Activated CD4-positive, alpha-beta T cell treated with anti-CD3 and anti-CD28 coated beads, Interleukin-2, amount 50 U/mL, for 16 hours (primary cell): Measurements from ENCODE around the gene ZEB2.

Experiments
- DNase-seq: peaks from one replicate; pipeline ENCODE4 v3.0.0-alpha.2; 2020

The ZEB2 gene

DNA sequence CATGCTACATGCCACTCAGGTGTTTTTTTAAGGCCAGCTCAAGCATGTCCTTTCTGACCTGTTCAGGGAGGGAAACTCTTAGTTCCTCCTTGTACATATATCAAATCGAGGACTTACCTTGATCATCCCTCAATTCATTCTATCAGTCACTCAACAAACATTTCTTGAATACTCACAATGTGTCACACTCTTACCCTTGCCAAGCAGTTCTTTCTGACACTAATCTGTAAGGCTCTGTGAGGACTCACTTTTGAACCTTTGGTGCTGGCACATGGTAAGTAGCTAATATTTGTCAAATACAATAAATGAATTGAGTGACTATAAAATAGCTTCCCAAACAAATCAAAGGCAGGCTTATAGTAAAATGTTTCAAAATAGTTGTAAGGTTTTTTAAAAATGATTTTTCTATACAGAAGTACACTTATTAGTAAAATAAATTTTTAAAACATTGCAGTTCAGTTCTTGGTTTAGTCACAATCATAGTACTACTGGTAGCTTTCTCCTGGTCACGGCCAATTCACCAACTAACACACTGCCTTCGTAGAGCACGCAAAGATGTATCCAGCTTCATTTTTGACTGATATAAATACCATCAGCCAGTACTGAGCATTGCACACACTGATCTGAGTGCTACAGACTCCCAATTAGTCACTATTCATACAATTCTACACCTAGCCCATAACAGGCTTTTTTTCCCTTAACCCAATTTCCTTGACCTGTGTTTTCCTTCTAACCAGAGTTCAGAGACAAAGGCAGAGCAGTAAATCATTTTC is 50.9 kb downstream of the ZEB2 start:
- no peak for DNase-seq

DNA sequence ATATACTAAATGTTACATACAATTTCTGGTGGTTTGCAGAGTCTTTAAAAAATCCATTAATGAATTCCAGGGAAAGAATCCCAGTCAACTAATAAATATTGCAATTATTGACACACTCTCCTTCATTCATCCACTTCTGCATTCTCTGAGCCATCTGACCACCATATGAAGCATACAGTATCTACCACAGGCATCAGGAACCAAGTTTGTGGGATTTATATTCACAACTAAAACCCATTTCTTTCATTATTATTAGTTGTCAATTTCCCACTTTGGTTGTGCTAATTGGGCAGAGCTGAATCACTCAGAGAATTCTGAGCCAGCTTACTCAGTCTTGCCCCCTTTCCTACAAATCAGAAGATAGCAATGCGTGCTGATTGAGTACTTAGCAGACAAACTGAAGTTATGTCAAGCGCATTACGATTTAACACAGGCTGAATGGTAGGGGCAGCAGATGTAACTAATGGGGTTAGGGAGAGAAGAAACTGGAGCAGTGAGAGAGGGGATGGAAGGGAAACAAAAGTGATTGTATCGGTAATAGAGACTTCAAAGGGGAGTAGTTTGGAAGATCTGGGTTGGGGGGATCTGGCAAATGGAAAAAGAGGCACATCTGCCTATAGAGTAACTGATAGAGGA is 52.3 kb downstream of the ZEB2 start:
- DNase-seq, result no peak

DNA sequence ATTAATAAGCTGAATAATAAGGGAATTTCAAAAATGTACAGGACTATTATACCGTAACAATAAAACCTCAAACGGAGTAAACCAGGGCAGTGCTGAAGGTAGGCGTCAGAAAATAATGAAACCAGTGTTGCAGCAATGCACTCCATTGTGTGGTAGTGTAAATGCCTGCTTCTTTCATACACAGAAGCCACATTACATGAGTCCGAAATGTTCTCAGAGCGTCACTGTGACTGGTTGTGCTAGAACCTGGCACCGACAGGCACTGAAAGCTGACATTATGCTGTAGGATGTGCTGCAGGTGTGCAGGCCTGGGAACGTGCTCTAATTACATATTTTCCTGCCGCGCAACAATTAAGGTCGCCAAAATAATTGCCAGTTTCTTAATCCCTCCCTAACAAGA is 53.3 kb downstream of the ZEB2 start:
- DNase-seq, result no peak

DNA sequence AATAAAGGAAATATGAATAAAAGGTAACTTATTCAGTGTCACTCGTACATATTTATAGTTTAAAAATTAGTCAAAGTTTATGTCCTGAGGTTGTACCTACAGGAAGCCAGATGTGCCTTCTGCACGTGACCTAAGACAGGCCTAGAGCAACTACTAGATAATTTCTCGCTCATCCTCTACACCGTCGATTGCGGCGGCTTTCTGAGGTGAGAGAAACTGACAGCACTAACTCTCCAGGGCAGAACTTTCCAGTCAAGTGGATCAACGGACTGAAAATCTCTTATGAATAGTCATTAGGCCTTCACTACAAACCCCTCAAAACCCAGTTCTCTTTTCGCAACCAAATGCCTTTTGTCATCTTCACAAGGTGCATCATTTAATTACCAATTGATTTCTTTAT is 54.2 kb downstream of the ZEB2 start:
- DNase-seq, result no peak

DNA sequence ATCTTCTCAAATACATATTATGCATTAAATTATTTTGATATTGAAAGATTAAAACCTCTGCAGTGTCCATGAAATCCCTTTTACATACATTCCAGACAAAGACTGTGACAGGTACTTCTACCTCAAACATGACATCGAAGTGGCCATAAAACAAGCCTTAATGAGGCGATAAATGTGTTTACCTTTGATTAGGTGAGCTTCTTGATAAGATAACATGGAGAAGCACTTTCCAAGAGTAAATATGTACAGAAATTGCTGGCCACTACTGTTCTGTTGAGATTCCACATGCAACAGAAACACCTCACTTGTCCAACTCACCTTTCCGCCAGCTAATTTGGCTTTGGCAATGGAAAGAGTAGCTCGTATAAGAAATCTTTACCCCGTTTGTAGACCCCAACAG is 55.2 kb downstream of the ZEB2 start:
- no peak for DNase-seq

DNA sequence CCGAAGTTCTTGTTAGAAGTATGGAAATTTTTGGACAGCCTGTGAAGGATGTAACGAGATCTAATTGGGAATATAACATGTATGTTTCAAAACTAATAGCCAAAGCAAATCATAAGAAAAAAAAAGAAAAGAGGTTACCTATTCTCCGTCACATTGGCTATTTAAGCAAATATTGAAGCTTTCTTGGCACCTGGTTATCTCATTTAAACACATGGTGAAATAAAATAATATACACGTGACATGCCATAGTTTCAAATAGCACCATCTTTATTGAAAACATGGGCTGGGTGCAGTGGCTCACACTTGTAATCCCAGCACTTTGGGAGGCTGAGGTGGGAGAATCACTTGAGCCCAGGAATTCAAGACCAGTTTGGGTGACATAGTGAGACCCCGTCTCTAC is 56.7 kb downstream of the ZEB2 start:
- DNase-seq, result no peak

DNA sequence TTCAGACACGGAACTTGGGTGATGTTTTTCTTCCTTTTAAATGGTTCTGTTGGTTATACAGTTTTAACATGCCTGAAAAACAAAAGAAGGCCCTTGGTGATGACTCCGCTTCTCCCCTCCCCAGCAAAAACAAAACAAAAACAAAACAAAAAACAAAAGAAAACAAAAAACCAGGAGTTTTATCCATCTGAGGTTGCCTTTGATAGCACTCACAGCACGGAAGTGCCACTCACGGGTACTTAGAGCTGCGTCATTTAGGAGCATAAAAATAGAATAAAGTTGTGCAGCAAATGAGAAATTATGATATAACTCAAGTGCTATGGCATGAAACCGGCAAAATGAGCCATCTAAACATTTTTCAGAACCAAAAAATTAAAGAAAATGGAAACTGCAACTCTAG is 57.7 kb downstream of the ZEB2 start:
- DNase-seq, result no peak

DNA sequence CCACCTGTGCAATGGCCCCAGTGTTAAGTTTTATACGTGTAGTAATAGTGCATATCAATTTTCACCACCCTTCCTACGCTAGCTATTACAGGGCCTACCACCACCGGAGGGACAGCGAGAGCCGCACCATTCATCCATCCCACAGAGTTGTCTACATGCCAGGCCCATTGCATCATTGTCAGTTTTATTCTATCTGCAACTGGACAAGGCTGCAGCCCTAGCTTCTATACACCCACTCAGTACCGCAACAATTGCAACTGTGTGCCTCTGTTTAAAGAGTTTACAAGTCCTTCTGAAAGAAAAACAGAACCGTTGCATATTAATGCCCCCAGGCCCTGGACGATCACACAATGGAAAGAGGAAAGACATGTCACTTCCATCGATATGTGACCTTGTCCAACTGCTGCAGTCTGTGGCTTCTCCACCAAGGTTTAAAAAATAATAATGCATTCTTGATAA is 58.6 kb downstream of the ZEB2 start:
- no peak for DNase-seq

DNA sequence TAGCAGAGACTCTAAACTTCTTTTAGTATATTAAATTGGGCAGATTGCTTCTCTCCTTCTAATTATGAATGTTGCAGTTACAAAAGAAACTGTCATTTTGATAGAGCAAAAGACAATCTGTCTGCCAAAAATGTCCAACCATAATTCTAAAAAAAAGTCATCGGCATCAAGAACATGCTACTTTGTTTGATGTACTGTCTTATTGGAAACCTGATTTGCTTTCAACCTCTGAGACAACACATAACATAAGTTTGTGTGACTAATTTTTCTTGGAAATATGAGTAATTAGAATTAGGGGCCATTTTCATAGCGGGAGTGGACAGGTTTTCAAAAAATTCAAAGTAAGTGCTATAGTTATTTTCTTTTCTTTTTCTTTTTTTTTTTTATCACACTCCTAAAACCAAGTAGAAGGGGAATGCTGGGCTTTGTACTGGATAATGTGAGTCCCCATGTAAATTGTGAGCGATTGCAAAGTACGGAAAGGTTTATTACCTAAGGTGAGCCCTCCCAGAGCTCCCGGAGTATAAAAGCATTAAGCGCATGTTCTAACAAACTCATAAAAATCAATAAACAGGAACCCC is 59.1 kb downstream of the ZEB2 start:
- DNase-seq, result peak; percentile 40

DNA sequence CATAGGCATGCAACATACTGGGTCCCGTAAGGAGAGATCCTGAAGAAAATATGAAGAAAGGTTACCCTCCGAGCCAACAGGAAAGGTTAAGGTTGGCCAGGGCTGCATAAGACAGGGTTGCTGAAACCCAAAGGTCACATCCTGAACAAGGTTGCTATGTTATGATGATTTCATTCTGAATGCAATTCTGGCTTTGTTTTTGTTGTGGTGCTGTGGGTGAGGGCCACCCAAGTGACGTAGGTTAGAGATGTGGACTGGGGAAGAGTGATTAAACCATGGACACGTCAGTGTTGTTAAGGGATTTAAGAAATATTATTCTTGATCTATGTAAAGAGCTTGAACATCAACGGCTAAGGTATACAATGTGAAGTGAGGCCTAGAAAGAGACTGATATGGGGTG is 60.0 kb downstream of the ZEB2 start:
- DNase-seq, result peak; percentile 73

DNA sequence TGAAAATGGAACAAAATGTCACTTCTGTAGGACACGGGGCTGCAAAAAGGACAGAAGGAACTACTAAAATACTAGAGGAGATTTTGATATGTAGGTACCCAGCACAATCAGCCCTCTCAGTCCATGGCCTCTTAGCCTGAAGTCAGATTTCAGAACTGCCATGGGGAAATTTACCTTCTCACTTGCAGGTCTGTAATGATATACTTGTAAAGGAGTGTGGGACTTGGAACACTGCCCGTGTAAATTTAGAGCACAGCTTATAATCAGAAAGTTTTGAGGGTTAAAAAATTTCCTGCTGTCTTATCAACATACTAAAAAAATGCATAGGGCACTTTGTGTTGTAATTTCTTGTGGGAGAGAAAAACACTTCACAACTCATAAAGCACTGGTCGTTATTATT is 60.6 kb downstream of the ZEB2 start:
- DNase-seq, result no peak

DNA sequence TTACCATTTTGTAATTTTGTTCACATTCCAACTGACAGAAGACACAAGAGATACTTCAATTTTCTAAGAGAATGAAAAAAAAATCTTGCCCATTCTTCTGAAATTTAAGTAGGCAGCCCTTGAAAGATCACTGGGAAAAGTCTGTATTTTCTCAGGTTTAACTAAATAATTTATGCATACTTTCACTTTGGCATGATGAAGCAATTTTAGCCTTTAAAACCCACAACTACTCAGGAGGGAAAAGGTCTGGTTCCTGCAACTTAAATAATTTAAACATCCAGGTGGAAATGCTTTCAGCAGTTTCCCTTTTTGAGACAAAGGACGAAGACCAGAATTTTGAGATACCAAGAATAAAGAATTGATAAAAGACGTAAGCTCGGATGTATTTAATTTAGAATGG is 61.4 kb downstream of the ZEB2 start:
- no peak for DNase-seq

DNA sequence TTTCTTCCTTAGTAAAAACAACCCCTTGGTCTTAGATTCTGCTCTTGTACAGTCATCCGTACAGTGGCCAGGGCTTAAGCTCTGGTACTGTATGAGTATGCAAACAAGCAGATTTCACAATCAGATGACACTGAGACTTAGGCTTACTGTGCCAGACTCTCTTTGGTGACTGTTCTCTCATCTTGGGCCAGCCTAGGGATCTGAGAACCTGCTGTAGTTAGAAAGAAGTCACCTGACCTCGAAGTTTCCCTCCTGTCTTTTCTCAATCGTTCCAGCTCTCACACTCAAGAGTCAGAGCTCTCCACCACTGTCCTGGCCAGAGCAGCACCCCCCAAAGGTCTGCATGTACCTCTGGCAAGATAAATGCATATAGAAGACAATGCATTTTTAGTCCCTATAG is 63.2 kb downstream of the ZEB2 start:
- DNase-seq, result peak; percentile 79

DNA sequence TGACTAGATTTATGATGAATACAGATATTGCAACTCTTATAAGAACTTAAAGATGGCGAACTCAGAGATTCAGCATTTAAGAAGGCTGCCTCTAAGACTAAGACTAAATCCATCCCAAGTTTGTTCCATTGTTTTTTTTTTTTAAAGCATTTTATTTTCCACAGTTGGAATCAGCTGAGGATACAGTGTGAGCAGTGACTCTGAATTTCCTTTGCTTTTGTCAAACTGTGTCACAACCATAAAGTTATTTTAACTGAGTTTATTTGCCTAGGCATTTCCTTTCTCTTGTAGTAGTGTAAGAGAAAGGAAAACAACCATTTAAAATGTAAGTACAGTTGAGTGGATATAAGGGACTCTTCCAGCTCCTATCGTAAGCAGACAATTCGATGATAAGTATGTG is 63.9 kb downstream of the ZEB2 start:
- no peak for DNase-seq

DNA sequence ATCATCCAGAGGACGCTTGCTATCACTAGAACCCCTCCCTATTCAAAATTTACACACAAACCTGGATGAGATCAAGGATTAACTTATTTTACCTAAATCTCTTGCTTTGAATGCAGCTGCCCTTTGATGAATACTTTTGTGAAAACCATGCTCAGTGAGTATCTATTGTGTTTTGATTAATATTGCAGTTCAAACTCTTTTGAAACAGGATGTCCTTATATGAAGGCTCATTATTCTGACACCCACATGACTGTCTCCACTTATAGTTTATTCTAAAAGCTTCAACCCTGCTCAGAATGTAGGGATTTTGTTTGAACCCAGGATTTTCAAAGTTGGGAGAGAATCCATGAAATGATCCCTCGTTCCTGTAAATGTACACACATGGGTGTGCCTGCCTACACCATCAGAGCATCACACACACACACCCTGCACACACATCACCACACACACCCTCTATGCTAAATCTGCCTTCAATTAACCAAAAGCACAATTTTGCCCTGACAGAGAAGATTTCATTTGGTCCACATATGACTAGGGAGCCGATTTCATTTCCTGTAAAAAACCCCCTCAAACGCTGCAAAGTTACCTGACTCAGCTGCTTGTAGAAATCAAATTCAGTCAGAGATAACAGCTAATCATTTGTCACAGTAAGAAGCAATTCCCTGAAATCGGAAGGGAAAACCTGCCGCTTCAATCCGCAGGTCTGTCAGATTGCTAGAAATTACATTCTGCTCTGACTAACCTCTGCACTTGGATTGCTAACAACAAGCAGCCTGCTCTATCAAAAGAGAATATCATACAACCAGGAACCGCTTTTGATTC is 65.2 kb downstream of the ZEB2 start:
- peak; percentile 85 for DNase-seq

DNA sequence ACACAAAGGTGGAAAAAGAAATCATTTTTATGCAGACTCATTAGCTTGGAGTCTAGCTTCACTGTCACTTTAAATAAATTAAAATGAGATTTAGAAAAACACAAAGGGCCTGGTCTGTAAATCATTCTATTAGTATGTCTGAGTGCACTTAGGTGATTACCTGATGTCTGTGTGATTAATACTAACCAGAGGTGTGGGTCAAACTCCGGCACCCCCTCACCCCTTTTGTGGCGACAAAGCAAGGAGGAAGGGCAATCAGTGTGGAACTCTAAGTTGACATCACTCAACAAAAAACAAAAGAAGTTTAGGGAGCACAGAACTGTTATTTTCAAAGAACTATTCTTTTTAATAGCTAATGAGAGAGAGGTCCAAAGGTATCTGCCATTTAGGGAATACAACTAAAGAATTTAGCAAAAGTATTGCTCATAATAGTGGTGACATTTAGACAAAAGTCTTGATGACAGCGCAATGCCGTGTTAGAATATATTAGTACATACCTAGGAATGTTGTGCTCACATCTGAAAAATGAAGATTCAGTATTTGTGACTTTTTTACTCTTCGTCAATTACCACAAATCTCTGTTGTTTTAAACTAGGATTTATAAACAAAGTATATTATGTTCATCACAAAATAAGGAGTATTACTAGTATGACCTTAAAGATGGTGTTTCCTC is 66.3 kb downstream of the ZEB2 start:
- DNase-seq, result no peak

DNA sequence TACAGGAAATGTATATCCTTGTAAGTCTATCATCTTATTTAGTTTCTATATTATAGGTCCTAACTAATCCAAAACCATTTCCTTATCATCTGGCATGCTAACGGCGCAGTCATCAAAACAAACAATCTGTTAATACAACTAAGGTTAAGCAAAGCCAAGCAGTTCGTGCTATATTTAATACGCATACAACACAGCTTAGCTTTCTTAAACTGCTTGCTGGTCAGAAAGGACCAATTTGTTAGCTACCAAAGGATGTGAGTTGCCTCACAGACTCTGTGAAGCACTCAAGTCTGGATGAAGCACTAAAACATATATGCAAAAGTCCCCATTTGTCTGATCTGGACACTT is 67.0 kb downstream of the ZEB2 start:
- no peak for DNase-seq

DNA sequence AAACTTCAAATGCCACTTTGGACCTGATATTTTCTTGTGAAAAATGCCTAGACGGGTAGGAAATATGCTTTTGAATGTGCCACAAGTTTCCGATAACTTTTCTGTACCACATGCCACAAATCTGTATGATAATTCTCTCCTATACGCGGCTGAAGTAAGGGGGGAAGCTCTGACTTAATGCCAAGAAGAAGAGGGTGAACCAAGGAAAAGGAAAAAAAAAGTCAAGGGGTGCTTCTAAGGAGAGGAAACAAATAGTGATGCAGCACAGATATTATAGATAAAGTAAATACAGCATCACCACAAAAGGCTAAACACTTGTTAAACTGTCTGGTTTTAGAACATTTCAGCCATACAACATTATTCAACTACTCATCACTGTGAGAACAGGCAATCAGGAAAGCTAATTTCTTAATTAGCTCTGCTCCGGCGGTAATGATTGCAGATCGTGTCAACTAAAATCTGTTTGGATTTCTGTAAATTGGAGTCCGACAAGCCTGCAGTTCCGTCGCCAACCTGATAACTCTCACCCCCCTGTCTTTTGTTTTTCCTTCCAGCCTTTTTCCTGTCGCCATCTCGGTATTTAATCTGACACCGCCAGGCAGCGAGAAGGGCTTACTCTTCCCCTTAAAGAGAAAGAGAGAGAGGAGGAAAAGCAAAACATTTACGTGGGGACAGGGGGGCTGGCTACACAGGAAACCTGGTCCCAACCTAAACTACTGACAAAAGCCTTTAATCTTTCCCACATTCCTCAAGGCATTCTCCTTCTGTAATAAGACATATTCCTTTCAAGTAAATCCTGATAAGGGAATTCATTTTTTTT is 67.5 kb downstream of the ZEB2 start:
- peak; percentile 30 for DNase-seq

DNA sequence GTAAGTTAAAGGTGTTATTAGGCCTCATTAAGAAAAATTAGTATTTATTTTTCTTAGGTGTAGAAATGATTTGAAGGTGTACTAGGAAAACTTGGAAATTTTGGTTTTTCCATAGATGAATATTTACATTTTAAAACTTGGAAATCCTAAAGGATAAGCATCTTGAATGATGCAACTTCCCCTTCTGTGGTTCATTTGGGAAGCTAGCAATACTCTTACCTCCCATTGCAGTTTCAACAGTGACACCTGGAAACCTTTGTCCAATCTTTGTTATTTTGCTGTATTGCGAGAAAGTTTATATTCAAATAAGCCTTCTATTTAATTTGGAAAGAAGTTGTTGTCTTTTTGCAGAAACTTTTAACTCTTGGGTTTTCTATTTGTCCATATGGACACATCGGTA is 68.5 kb downstream of the ZEB2 start:
- no peak for DNase-seq

DNA sequence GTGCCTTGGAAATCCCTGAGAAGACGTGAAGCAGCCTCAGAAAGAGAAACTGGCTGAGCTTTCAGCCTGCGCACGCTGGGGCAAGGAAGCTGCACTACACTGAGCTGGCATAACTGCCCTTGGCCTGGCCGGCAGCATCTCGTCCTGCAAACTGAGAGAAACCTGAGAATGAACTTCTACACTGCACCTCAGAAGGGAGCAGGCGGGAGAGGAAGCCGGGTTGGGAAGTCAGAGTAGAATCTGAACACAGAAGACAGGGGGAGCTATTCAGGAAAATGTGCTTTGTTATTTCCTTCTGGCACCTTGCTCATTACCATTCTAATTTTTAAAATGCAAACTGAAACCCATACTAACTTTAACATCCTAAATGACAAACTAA is 70.9 kb downstream of the ZEB2 start:
- no peak for DNase-seq

DNA sequence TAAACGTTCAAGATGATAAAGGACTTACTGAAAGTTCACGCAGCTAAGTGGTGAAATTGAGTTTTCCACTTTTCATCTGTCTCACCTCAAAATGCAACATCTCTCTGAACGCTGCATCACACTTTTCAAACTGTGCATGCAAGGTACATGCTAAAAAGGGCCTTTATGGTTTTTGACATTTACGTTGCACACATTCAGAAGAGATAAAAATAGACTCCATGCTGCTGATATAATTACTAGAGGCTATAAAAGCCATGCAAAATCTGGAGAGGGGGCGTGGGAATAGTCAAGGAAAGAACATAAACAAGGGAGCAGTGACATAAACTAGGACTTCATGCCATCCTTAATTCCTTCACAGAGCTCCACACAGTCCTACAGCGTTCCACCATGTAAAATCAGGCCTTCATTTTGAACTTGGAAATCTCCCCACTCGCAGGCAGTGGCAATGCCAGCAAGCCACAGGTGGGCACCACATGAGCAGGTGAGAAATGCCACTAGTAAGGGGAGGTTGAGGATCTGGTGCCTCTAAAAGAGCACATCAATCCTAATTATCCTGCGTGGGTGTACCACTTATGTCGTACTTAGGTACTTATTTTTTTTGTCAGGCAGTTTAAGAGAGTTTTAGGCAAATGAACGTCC is 71.4 kb downstream of the ZEB2 start:
- DNase-seq, result no peak

DNA sequence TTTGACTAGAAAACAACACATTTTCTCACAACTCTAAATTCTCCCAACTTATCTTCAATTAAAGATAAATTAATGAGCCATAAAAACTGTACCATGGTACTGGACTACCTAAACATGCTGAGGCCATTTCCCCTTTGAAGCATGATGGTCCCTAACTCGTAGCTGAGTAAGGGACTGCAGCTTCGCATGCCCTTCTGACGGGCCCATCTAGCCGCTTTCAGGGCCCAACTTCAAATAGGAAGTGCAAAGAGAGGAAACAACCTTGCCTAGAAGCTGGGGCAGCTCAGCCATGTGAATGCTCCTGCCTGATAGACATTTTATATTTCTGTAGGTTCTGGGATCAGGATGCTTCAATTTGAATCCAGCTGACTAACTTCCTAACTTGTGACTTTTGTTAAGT is 72.4 kb downstream of the ZEB2 start:
- DNase-seq, result no peak
